H9 (cell line): Measurements from ENCODE around the gene HAUS1. TPM values are rescaled to one million over a fixed set of nuclear protein-coding genes. Genes with fewer than 3 reads are reported as not detected.

ENCODE experiments used
- DNase-seq: peaks from one replicate; pipeline ENCODE4 v3.0.0-alpha.2; 2017
- H2AFZ ChIP-seq: one replicate; pipeline ENCODE4 v1.6.1; 2013; ENCODE audit warnings: mild to moderate bottlenecking, low read length, control low read depth, moderate library complexity
- H2AK5ac ChIP-seq: 2 replicates; pipeline ENCODE4 v1.6.1; 2013; ENCODE audit warnings: low read length, control low read depth, mixed read lengths; ENCODE audit not compliant: insufficient read length
- H2BK120ac ChIP-seq: one replicate; pipeline ENCODE4 v1.6.1; 2013; ENCODE audit warnings: low read depth, mild to moderate bottlenecking, low read length, control low read depth, inconsistent platforms; ENCODE audit not compliant: poor library complexity, severe bottlenecking
- H2BK12ac ChIP-seq: 2 replicates; pipeline ENCODE4 v1.6.1; 2013; ENCODE audit warnings: low read length, control low read depth, mixed read lengths, low read depth; ENCODE audit not compliant: insufficient read length
- H2BK15ac ChIP-seq: 2 replicates; pipeline ENCODE4 v1.6.1; 2013; ENCODE audit warnings: low read depth, low read length, control low read depth
- H2BK20ac ChIP-seq: one replicate; pipeline ENCODE4 v1.6.1; 2013; ENCODE audit warnings: low read depth, mild to moderate bottlenecking, low read length, control low read depth, inconsistent platforms; ENCODE audit not compliant: poor library complexity, severe bottlenecking
- H2BK5ac ChIP-seq: 2 replicates; pipeline ENCODE4 v1.6.1; 2013; ENCODE audit warnings: low read length, control low read depth, mixed read lengths; ENCODE audit not compliant: insufficient read length
- H3K14ac ChIP-seq: 2 replicates; pipeline ENCODE4 v1.6.1; 2013; ENCODE audit warnings: low read length, control low read depth; ENCODE audit not compliant: insufficient read depth
- H3K18ac ChIP-seq: 2 replicates; pipeline ENCODE4 v1.6.1; 2013; ENCODE audit warnings: low read depth, mild to moderate bottlenecking, mixed read lengths, low read length, control low read depth; ENCODE audit not compliant: insufficient read length
- H3K23ac ChIP-seq: 2 replicates; pipeline ENCODE4 v1.6.1; 2013; ENCODE audit warnings: low read length, control low read depth, mixed read lengths, low read depth; ENCODE audit not compliant: insufficient read length
- H3K23me2 ChIP-seq: 2 replicates; pipeline ENCODE4 v1.6.1; 2013; ENCODE audit warnings: low read depth, mild to moderate bottlenecking, mixed read lengths, low read length, control low read depth; ENCODE audit not compliant: insufficient read length, poor library complexity, severe bottlenecking
- H3K27ac ChIP-seq: 2 replicates; pipeline ENCODE4 v1.5.1; 2013; ENCODE audit warnings: low read length, control low read depth, mixed read lengths, low read depth; ENCODE audit not compliant: insufficient read length
- H3K27me3 ChIP-seq: 2 replicates; pipeline ENCODE4 v1.6.1; 2013; ENCODE audit warnings: low read length, control low read depth, inconsistent platforms; ENCODE audit not compliant: insufficient read depth
- H3K4ac ChIP-seq: 2 replicates; pipeline ENCODE4 v1.6.1; 2013; ENCODE audit warnings: low read depth, mild to moderate bottlenecking, control low read depth, inconsistent platforms, low read length, moderate library complexity
- H3K4me1 ChIP-seq: 2 replicates; pipeline ENCODE4 v1.6.1; 2013; ENCODE audit warnings: low read length, control low read depth, inconsistent platforms; ENCODE audit not compliant: insufficient read depth
- H3K4me2 ChIP-seq: 2 replicates; pipeline ENCODE4 v1.6.1; 2013; ENCODE audit warnings: low read length, control low read depth, mixed read lengths; ENCODE audit not compliant: insufficient read length, insufficient read depth
- H3K56ac ChIP-seq: 2 replicates; pipeline ENCODE4 v1.6.1; 2013; ENCODE audit warnings: low read depth, mild to moderate bottlenecking, mixed read lengths, low read length, control low read depth; ENCODE audit not compliant: insufficient read length
- H3K79me1 ChIP-seq: 2 replicates; pipeline ENCODE4 v1.6.1; 2013; ENCODE audit warnings: low read depth, mild to moderate bottlenecking, moderate library complexity, low read length, control low read depth, inconsistent platforms; ENCODE audit not compliant: insufficient read depth, poor library complexity, severe bottlenecking
- H3K79me2 ChIP-seq: 2 replicates; pipeline ENCODE4 v1.6.1; 2013; ENCODE audit warnings: low read length, control low read depth, inconsistent platforms; ENCODE audit not compliant: insufficient read depth
- H3K9ac ChIP-seq: 2 replicates; pipeline ENCODE4 v1.6.1; 2013; ENCODE audit warnings: low read length, control low read depth, mixed read lengths; ENCODE audit not compliant: insufficient read length; ENCODE audit errors: extremely low read depth
- H3K9me3 ChIP-seq: one replicate; pipeline ENCODE4 v1.6.1; 2013; ENCODE audit warnings: low read depth, low read length, inconsistent platforms; ENCODE audit not compliant: control insufficient read depth
- H3T11ph ChIP-seq: one replicate; pipeline ENCODE4 v1.6.1; 2013; ENCODE audit warnings: mild to moderate bottlenecking, low read length, control low read depth, inconsistent platforms
- H4K20me1 ChIP-seq: one replicate; pipeline ENCODE4 v1.6.1; 2013; ENCODE audit not compliant: control insufficient read depth, insufficient read length, insufficient read depth
- H4K5ac ChIP-seq: 2 replicates; pipeline ENCODE4 v1.6.1; 2013; ENCODE audit warnings: low read depth, mild to moderate bottlenecking, mixed read lengths, low read length, control low read depth; ENCODE audit not compliant: insufficient read length
- H4K8ac ChIP-seq: replicated peaks from 2 replicates; pipeline ENCODE4 v1.6.1; 2013; ENCODE audit warnings: low read length, control low read depth, mixed read lengths, low read depth; ENCODE audit not compliant: insufficient read length
- H4K91ac ChIP-seq: 2 replicates; pipeline ENCODE4 v1.6.1; 2013; ENCODE audit warnings: low read depth, mild to moderate bottlenecking, moderate library complexity, mixed read lengths, low read length, control low read depth; ENCODE audit not compliant: insufficient read length
- H3K27ac Mint-ChIP-seq, 3 experiments: 2 replicates in 2 of 3; 3 replicates in 1 of 3; pipeline ENCODE4 v1.8.0; 2020 to 2021; ENCODE audit warnings: mixed read lengths in 3 of 3, mild to moderate bottlenecking in 1 of 3, moderate library complexity in 1 of 3
- H3K27me3 Mint-ChIP-seq: 2 replicates; pipeline ENCODE4 v1.8.0; 2021; ENCODE audit warnings: low read depth, mild to moderate bottlenecking, moderate library complexity, mixed read lengths
- H3K36me3 Mint-ChIP-seq, 3 experiments: 2 replicates in 2 of 3; 3 replicates in 1 of 3; pipeline ENCODE4 v1.8.0; 2020 to 2021; ENCODE audit warnings: low read depth in 3 of 3, mixed read lengths in 3 of 3; ENCODE audit not compliant: insufficient read depth in 1 of 3
- H3K4me1 Mint-ChIP-seq, 2 experiments: 2 replicates each; pipeline ENCODE4 v1.8.0; 2020; ENCODE audit warnings: mixed read lengths in 2 of 2
- H3K4me3 Mint-ChIP-seq, 2 experiments: 2 replicates in 1 of 2; 3 replicates in 1 of 2; pipeline ENCODE4 v1.8.0; 2020 to 2021; ENCODE audit warnings: mild to moderate bottlenecking in 2 of 2, mixed read lengths in 2 of 2, moderate library complexity in 1 of 2
- H3K9me3 Mint-ChIP-seq, 2 experiments: 2 replicates in 1 of 2; 3 replicates in 1 of 2; pipeline ENCODE4 v1.8.0; 2020; ENCODE audit warnings: mild to moderate bottlenecking in 2 of 2, mixed read lengths in 2 of 2, moderate library complexity in 1 of 2
- WGBS: extraction: QIAGEN DNeasy Blood & Tissue Kit; methylation state at CpG from one replicate; pipeline ENCODE4 v1.1.7; 2013; ENCODE audit warnings: missing lambda C conversion rate, low lambda C conversion rate, mixed read lengths; ENCODE audit not compliant: insufficient read length; ENCODE audit errors: extremely low coverage; 5-methylcytosine and 5-hydroxymethylcytosine counted together
- total RNA-seq: library from RNA; stranded (reverse); gene quantifications from 2 replicates; pipeline ENCODE4 v1.2.1, GENCODE V29; 2021
- TF ChIP-seq, protein P1 (sequence below): fragments of 200-600 bp; sonication (generic); conservative IDR thresholded peaks from 3 replicates; pipeline ENCODE4 v1.8.0; 2021; ENCODE audit warnings: antibody characterized with exemption, mild to moderate bottlenecking

Gene HAUS1
- total RNA-seq, 1 experiment from 2014 or later = 87.0 TPM

DNA sequence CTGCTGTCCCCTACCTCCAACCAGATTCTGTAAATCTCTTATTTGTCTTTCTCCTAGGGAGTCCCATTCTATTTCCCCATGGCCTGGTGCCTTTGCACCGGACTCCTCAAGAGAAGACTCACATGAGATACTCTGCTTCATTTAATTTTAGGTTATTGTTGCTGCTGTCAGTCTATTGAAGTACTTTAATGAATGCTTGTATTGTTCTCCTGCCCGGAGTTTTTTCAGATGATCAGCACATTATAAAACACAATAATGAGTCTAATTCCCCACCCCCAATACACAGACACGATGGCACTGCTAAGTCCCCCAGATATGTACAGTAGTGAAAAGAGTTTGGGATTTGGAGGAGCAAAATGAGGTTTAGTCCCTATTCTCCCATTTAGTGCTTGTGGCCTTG is 58.9 kb downstream of the HAUS1 start:
- peaks cover 3% of the 10 kb centered on the region for H4K20me1 ChIP-seq
- no peak overlapping the region for H4K8ac ChIP-seq
- H2BK12ac ChIP-seq = no peak overlapping the region
- no peak overlapping the region for H3K4ac ChIP-seq
- no peak overlapping the region for H3K56ac ChIP-seq
- no peak overlapping the region for H3K27ac ChIP-seq
- no peaks in the 10 kb centered on the region for H3K27me3 ChIP-seq
- Mint-ChIP-seq H3K27me3 (no peaks in the 10 kb centered on the region), H3K27ac (no peak overlapping the region), H3K4me1 (peaks cover 33% of the 10 kb centered on the region in 2 experiments), H3K9me3 (no peaks in the 10 kb centered on the region; a peak in 1 of 5 replicates), H3K36me3 (no peaks in the 10 kb centered on the region), H3K4me3 (no peak overlapping the region)
- H3K4me2 ChIP-seq = no peak overlapping the region
- no peak overlapping the region for H2AFZ ChIP-seq
- no peak overlapping the region for H3K14ac ChIP-seq
- H2BK5ac ChIP-seq = no peak overlapping the region
- no peaks in the 10 kb centered on the region for H3K23me2 ChIP-seq
- no peak overlapping the region for H2BK120ac ChIP-seq
- no peak overlapping the region for H2BK20ac ChIP-seq
- no peaks in the 10 kb centered on the region for H3K79me2 ChIP-seq
- no peak overlapping the region for H4K5ac ChIP-seq
- WGBS = no CpG with 5 or more reads among the region's 3 CpGs
- H3K4me1 ChIP-seq = peaks cover 5% of the 10 kb centered on the region; the same call in 1 of the 2 replicates
- no peak overlapping the region for H2BK15ac ChIP-seq
- no peaks in the 10 kb centered on the region for H3K9me3 ChIP-seq
- no peak for DNase-seq
- no peak overlapping the region for H3K9ac ChIP-seq
- H2AK5ac ChIP-seq = no peak overlapping the region
- TF ChIP-seq, protein P1, sequence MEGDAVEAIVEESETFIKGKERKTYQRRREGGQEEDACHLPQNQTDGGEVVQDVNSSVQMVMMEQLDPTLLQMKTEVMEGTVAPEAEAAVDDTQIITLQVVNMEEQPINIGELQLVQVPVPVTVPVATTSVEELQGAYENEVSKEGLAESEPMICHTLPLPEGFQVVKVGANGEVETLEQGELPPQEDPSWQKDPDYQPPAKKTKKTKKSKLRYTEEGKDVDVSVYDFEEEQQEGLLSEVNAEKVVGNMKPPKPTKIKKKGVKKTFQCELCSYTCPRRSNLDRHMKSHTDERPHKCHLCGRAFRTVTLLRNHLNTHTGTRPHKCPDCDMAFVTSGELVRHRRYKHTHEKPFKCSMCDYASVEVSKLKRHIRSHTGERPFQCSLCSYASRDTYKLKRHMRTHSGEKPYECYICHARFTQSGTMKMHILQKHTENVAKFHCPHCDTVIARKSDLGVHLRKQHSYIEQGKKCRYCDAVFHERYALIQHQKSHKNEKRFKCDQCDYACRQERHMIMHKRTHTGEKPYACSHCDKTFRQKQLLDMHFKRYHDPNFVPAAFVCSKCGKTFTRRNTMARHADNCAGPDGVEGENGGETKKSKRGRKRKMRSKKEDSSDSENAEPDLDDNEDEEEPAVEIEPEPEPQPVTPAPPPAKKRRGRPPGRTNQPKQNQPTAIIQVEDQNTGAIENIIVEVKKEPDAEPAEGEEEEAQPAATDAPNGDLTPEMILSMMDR = no peak
- no peak overlapping the region for H3T11ph ChIP-seq
- no peak overlapping the region for H3K23ac ChIP-seq
- no peak overlapping the region for H3K18ac ChIP-seq
- no peak overlapping the region for H4K91ac ChIP-seq
- H3K79me1 ChIP-seq = no peaks in the 10 kb centered on the region
